T-cell (primary cell): ENCODE results near the gene SPDYE4. TPM values are rescaled to one million over a fixed set of nuclear protein-coding genes. Genes with fewer than 3 reads are reported as not detected.
"Not testable (repeated sequence)": the region's sequence is repeated elsewhere in the genome, so short reads cannot be mapped to it uniquely, and the experiment has no call there.

Experiments
- ATAC-seq, 4 experiments: fragments of 200-7000 bp in 3 of 4; fragments of 150-1000 bp in 1 of 4; cut with Tn5 transposase; replicated peaks in 1 of 4; 1 replicate in 3 of 4; 2 replicates in 1 of 4; pipeline ENCODE4 v1.10.0; 2021; ENCODE audit warnings: moderate library complexity in 3 of 4, mild to moderate bottlenecking in 2 of 4, moderate number of reproducible peaks in 1 of 4
- CTCF ChIA-PET, 2 donors: fragments of 300-600 bp; sonication (Branson Sonifier 250); formaldehyde crosslinking; loops; one replicate each; lab custom pipeline; 2022; ENCODE audit warnings: antibody characterized with exemption in 2 of 2; lab: Charles Lee
- POLR2A ChIA-PET, 2 donors: fragments of 300-600 bp; sonication (Branson Sonifier 250); formaldehyde crosslinking; loops; one replicate each; lab custom pipeline; 2022; ENCODE audit warnings: antibody characterized with exemption in 2 of 2; lab: Charles Lee
- DNase-seq, 35 experiments: peaks; one replicate each; pipeline versions ENCODE4 v3.0.0 to v3.0.0-alpha.2; 2013 to 2023
- H3K27ac ChIP-seq: one replicate; pipeline ENCODE4 v1.5.1; 2013; ENCODE audit warnings: low read length
- H3K27me3 ChIP-seq, 2 experiments: replicated peaks in 1 of 2; 1 replicate in 1 of 2; 2 replicates in 1 of 2; pipeline versions ENCODE4 v1.6.1 to v1.7.0; 2013; ENCODE audit warnings: low read length in 1 of 2, mixed read lengths in 1 of 2; ENCODE audit not compliant: control insufficient read depth in 2 of 2, insufficient read depth in 2 of 2; ENCODE audit errors: extremely low read depth in 1 of 2
- H3K36me3 ChIP-seq, 2 donors: 1 replicate in 1 of 2; 2 replicates in 1 of 2; pipeline versions ENCODE4 v1.6.1 to v1.7.0; 2013; ENCODE audit warnings: low read length in 1 of 2; ENCODE audit not compliant: control insufficient read depth in 2 of 2, insufficient read depth in 1 of 2; ENCODE audit errors: extremely low read depth in 1 of 2
- H3K4me1 ChIP-seq, 2 experiments: 1 replicate in 1 of 2; 2 replicates in 1 of 2; pipeline versions ENCODE4 v1.6.1 to v1.7.0; 2013; ENCODE audit warnings: low read length in 2 of 2, mixed read lengths in 1 of 2; ENCODE audit not compliant: insufficient read depth in 2 of 2, control insufficient read depth in 1 of 2; ENCODE audit errors: extremely low read depth in 1 of 2
- H3K4me3 ChIP-seq, 2 donors: 1 replicate in 1 of 2; 2 replicates in 1 of 2; pipeline versions ENCODE4 v1.5.1 to v1.7.0; 2013; ENCODE audit warnings: mild to moderate bottlenecking in 2 of 2, low read length in 1 of 2, moderate library complexity in 1 of 2; ENCODE audit not compliant: control insufficient read depth in 1 of 2; ENCODE audit errors: extremely low read depth in 1 of 2
- H3K9me3 ChIP-seq: 2 replicates; pipeline ENCODE4 v1.7.0; 2013
- H3K27ac Mint-ChIP-seq, 2 donors: one replicate each; pipeline ENCODE4 v1.8.0; 2020 to 2021; ENCODE audit warnings: mild to moderate bottlenecking in 2 of 2, mixed read lengths in 2 of 2
- H3K27me3 Mint-ChIP-seq, 2 donors: one replicate each; pipeline ENCODE4 v1.8.0; 2021 to 2022; ENCODE audit warnings: mixed read lengths in 2 of 2
- H3K36me3 Mint-ChIP-seq: one replicate; pipeline ENCODE4 v1.8.0; 2021; ENCODE audit warnings: mixed read lengths
- H3K4me1 Mint-ChIP-seq, 3 donors: one replicate each; pipeline ENCODE4 v1.8.0; 2020 to 2022; ENCODE audit warnings: mixed read lengths in 3 of 3, mild to moderate bottlenecking in 1 of 3
- H3K4me3 Mint-ChIP-seq, 3 donors: one replicate each; pipeline ENCODE4 v1.8.0; 2020 to 2022; ENCODE audit warnings: mild to moderate bottlenecking in 3 of 3, mixed read lengths in 3 of 3, moderate library complexity in 3 of 3
- H3K9me3 Mint-ChIP-seq, 3 donors: one replicate each; pipeline ENCODE4 v1.8.0; 2020 to 2022; ENCODE audit warnings: mixed read lengths in 3 of 3
- WGBS: methylation state at CpG from one replicate; pipeline ENCODE4 v1.1.5; 2013; ENCODE audit warnings: missing lambda C conversion rate; ENCODE audit not compliant: insufficient coverage; 5-methylcytosine and 5-hydroxymethylcytosine counted together
- total RNA-seq, 35 experiments: library from RNA in 6 of 35; stranded (reverse) in 6 of 35; fragments of 120-200 nt in 1 of 35; gene quantifications; one replicate each; pipeline versions ENCODE4 v1.2.1 to v1.2.4 and lab custom pipeline; 2013 to 2026

Gene SPDYE4, protein sequence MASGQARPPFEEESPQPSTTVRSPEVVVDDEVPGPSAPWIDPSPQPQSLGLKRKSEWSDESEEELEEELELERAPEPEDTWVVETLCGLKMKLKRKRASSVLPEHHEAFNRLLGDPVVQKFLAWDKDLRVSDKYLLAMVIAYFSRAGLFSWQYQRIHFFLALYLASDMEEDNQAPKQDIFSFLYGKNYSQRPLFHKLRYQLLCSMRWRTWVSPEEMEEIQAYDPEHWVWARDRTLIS
- total RNA-seq (not detected), total RNA-seq (lab: John Stamatoyannopoulos, UW) (0 to 0.08 (median 0) reads per million in 29 experiments)
- total RNA-seq (2013): not detected

DNA sequence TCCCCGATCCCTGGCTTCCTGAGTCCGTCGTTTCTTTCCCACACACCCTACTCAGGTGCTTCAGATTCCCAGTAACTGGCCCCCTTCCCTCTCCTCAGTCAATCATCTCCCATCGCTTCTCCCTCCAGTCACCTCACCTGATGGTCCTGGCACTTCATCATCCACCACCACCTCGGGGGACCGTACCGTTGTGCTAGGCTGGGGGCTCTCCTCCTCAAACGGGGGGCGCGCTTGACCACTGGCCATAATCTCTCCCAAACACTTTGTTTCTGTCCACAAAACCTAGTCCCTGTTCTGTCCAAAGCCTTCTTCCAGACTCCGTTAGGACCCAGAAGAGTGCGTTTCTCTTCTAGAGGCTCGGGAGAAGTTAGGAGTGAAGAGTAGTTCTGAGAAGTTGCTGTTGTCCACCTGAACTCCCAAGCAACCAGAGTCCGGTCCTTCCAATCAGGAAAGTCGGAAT is at the start of gene SPDYE4:
TSS of gene SPDYE4 (minus strand) at position 410 of the 460 bp plus-strand sequence. CDS start at position 246, 164 bp downstream.
- Mint-ChIP-seq H3K9me3 (peaks cover 0 to 4% (median 0%) of the 10 kb centered on the region in 3 donors), H3K27me3 (peaks cover 22 to 23% of the 10 kb centered on the region in 2 donors), H3K4me3 (no peak within 1 kb of the TSS), H3K4me1 (no peaks in the 10 kb centered on the region), H3K27ac (no peak within 1 kb of the TSS), H3K36me3 (no peaks in the 10 kb centered on the region)
- Histone ChIP-seq H3K36me3 (no peaks in the 10 kb centered on the region), H3K9me3 (no peaks in the 10 kb centered on the region), H3K27me3 (peaks cover 0 to 34% of the 10 kb centered on the region in 2 experiments), H3K4me3 (no peak within 1 kb of the TSS), H3K27ac (no peak within 1 kb of the TSS), H3K4me1 (no peaks in the 10 kb centered on the region)
- ATAC-seq (no peak), DNase-seq (no peak)
- ChIA-PET CTCF (no interaction called here), POLR2A (no interaction called here)
- 77% methylated on average over 11 of the region's 15 CpGs for WGBS

DNA sequence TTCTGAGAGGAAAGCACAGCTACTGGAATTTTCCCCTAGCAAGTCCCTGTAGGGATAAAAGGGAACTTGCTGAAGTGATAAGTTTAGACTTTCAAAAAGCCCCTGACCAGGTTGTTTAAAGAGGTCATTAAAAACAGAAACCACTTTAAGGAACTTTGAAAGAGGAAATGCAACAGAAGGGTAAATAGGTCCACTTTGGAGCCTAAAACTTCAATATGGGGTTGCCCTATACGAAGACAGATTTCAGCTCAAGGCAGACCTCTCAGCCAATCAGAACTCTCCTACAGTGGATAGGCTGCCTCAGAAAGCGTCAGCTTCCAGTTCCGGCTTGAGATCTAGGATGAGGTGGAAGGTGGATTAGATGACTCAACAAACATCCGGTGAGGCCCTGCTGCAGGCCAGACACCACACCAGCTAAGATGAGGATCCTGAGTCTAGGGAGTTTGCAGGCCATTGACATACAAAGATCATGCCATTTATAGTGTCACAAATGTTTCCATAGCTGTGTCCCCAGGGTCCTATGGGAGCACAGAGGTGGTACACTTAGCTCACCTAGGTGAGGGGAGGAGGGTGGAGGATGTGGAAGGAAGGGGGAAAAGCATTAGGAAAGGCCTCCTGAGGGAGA is 48.7 kb upstream of the SPDYE4 start:
- Histone ChIP-seq H3K27ac (no peak overlapping the region), H3K36me3 (no peaks in the 10 kb centered on the region), H3K4me1 (peaks cover 0 to 4% of the 10 kb centered on the region in 2 experiments), H3K9me3 (no peaks in the 10 kb centered on the region), H3K27me3 (peaks cover 0 to 9% of the 10 kb centered on the region in 2 experiments), H3K4me3 (no peak overlapping the region)
- POLR2A ChIA-PET: no interaction called here
- Mint-ChIP-seq H3K36me3 (peaks cover 29% of the 10 kb centered on the region), H3K27ac (peak overlapping the region in 1 of 2 donors; percentile 51), H3K4me1 (peaks cover 0 to 14% (median 7%) of the 10 kb centered on the region in 3 donors), H3K4me3 (no peak overlapping the region), H3K9me3 (peaks cover 4 to 26% (median 17%) of the 10 kb centered on the region in 3 donors), H3K27me3 (peaks cover 0 to 7% of the 10 kb centered on the region in 2 donors)
- no peak for ATAC-seq
- no CpG with 5 or more reads among the region's 4 CpGs for WGBS
- CTCF ChIA-PET: no interaction called here
- peak in 2 of 35 experiments; percentile 7 to 35 for DNase-seq

DNA sequence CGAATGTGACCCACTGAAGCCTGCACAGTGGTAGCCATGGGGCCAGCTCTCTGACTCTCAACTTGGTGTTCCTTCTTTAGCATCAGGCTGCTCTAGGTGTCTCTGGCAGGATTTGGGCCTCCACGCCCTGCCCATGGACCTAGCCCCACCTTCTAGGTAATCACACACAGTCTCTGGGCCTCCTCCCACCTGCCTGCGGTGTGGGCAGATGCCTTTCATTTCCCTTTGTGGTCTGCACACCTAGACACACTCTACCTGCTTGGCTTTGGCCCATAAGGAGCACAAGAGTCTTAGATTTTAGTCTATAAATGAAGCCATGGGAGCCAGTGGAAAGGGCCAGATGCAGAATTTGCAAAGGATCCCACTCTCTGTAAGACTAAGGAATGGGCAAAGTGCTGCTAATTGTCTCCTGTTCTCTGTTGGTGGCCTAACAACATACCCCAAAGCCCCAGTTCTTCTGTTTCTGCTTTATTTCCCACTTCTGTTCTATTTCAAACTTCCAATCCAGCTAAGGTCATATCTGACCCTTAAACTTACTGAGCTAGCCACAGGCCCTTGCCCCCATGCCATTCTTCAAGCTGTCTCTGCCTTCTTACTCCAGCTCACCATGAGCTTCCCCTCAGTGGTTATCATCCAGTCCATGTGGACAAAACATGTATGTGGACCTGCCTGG is 48.0 kb upstream of the SPDYE4 start:
- Mint-ChIP-seq H3K9me3 (peaks cover 4 to 20% (median 11%) of the 10 kb centered on the region in 3 donors), H3K27ac (peak overlapping the region in 1 of 2 donors; percentile 51), H3K4me1 (peaks cover 0 to 14% (median 7%) of the 10 kb centered on the region in 3 donors), H3K27me3 (peaks cover 0 to 7% of the 10 kb centered on the region in 2 donors), H3K4me3 (no peak overlapping the region), H3K36me3 (peaks cover 22% of the 10 kb centered on the region)
- DNase-seq (no peak), ATAC-seq (no peak)
- 78% methylated on average over 3 of the region's 3 CpGs for WGBS
- Histone ChIP-seq H3K27ac (no peak overlapping the region), H3K4me3 (no peak overlapping the region), H3K27me3 (peaks cover 0 to 9% of the 10 kb centered on the region in 2 experiments), H3K36me3 (no peaks in the 10 kb centered on the region), H3K4me1 (peaks cover 0 to 4% of the 10 kb centered on the region in 2 experiments), H3K9me3 (no peaks in the 10 kb centered on the region)
- CTCF ChIA-PET: no interaction called here
- POLR2A ChIA-PET: no interaction called here

DNA sequence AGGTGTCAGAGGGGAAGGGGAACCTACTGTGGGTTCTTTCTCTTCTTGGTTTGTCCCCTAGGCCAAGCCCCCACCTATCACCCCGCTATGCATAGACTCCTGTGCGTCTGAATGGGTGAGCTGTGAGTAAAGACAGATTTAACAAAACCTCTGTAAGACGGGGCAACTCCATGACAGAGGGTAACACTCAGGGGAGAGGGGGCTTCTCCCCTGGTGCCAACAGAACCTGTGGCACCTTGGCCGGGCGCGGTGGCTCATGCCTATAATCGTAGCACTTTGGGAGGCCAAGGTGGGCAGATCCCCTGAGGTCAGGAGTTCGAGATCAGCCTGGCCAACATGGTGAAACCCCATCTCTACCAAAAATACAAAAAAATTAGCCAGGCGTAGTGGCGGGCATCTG is 47.0 kb upstream of the SPDYE4 start:
- H3K27ac Mint-ChIP-seq, H3K36me3 ChIP-seq, ATAC-seq, DNase-seq, H3K4me1 ChIP-seq, CTCF ChIA-PET, H3K27me3 Mint-ChIP-seq, H3K9me3 ChIP-seq, POLR2A ChIA-PET, H3K4me3 ChIP-seq, H3K27ac ChIP-seq, H3K4me3 Mint-ChIP-seq, H3K27me3 ChIP-seq: not testable (repeated sequence)
- Mint-ChIP-seq H3K4me1 (peaks cover 0 to 14% (median 7%) of the 10 kb centered on the region in 3 donors), H3K9me3 (peaks cover 4 to 18% (median 9%) of the 10 kb centered on the region in 3 donors), H3K36me3 (peaks cover 19% of the 10 kb centered on the region)
- no CpG with 5 or more reads among the region's 10 CpGs for WGBS

DNA sequence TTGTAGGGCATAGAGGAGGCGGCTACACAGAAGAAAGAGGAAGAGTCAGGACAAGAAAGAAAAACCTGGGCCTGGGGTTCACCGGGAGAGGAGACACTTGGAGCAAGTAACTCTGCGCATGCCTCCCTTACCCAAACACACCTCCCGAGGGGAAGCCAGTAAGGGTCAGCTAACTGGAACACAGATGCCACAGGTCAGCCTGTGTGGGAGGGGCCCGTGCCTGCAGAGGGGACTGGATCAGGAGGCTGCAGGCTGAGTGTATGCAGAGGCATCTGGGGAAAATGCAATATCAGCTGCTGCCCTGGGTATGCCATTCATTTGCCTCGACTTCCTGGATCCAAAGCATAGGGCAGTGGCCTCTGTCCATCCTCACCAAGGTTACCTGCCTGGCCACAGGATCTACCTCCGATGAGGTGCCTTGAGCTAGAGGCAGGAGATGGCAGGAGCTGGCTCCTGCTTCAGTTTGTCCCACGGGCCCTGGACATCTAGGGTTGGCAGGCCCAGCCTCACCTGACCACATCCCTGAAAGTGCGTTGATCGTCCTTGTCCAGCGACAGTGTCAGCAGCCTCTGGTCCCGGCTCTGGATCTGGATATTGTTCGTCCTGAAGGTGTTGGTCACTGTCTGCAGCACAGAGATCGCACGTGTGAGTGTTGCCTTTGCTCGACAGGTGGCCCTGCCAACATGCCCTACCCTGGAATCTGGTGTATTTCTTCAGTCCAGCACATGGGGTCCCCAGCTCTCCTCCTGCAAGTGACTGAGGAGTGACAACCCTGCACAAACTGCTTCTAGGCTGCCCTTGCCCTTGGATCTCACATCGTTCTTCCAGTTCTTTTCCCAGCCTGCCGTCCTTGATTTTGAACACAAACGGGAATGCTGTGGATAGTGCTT is 45.4 kb upstream of the SPDYE4 start:
- peaks cover 0 to 4% of the 10 kb centered on the region in 2 experiments for H3K4me1 ChIP-seq
- peaks cover 0 to 5% of the 10 kb centered on the region in 2 donors for H3K36me3 ChIP-seq
- no peak overlapping the region for H3K27ac ChIP-seq
- peaks cover 0 to 3% of the 10 kb centered on the region in 2 experiments for H3K27me3 ChIP-seq
- no peak for ATAC-seq
- CTCF ChIA-PET: no interaction called here
- POLR2A ChIA-PET: no interaction called here
- peak in 1 of 35 experiments; percentile 12 for DNase-seq
- no peaks in the 10 kb centered on the region for H3K9me3 ChIP-seq
- H3K27me3 Mint-ChIP-seq: peaks cover 0 to 7% of the 10 kb centered on the region in 2 donors
- peaks cover 4 to 13% (median 6%) of the 10 kb centered on the region in 3 donors for H3K9me3 Mint-ChIP-seq
- no peak overlapping the region for H3K27ac Mint-ChIP-seq
- no peak overlapping the region for H3K4me3 ChIP-seq
- peaks cover 12% of the 10 kb centered on the region for H3K36me3 Mint-ChIP-seq
- 84% methylated on average over 12 of the region's 19 CpGs for WGBS
- H3K4me3 Mint-ChIP-seq: peak overlapping the region in 1 of 3 donors; percentile 42
- H3K4me1 Mint-ChIP-seq: peaks cover 0 to 14% (median 7%) of the 10 kb centered on the region in 3 donors
